HG03175 (cell line): ENCODE measurements around the gene KRTAP5-5.
"Not testable (repeated sequence)": the region's sequence is repeated elsewhere in the genome, so short reads cannot be mapped to it uniquely, and the experiment has no call there.

ENCODE experiments used
- ATAC-seq: cut with Tn5 transposase; IDR thresholded peaks from one replicate; pipeline ENCODE4 v1.9.1; 2021; ENCODE audit warnings: mild to moderate bottlenecking, moderate library complexity; ENCODE audit not compliant: unreplicated experiment

Gene KRTAP5-5

GRCh38 chr11:1654388-1655167, 25.0 kb downstream of the KRTAP5-5 start:
- ATAC-seq: no peak

GRCh38 chr11:1655168-1656060, 25.8 kb downstream of the KRTAP5-5 start:
- no peak for ATAC-seq

GRCh38 chr11:1656061-1656441, 26.5 kb downstream of the KRTAP5-5 start:
- no peak for ATAC-seq

- no peak for ATAC-seq
Measured at GRCh38 chr11:1656670-1657069, 27.1 kb downstream of the KRTAP5-5 start.

- ATAC-seq: no peak
Measured at GRCh38 chr11:1659506-1659905, 29.9 kb downstream of the KRTAP5-5 start.

GRCh38 chr11:1660111-1660867, 30.7 kb downstream of the KRTAP5-5 start:
- no peak for ATAC-seq

GRCh38 chr11:1661454-1662269, 32.1 kb downstream of the KRTAP5-5 start:
- not testable (repeated sequence) for ATAC-seq

- not testable (repeated sequence) for ATAC-seq
Measured at GRCh38 chr11:1662699-1663283, 33.2 kb downstream of the KRTAP5-5 start.

- ATAC-seq: no peak
Measured at GRCh38 chr11:1665313-1665712, 35.7 kb downstream of the KRTAP5-5 start.

GRCh38 chr11:1667121-1667850, 37.7 kb downstream of the KRTAP5-5 start:
- ATAC-seq: no peak

GRCh38 chr11:1667906-1668305, 38.3 kb downstream of the KRTAP5-5 start:
- ATAC-seq: no peak

GRCh38 chr11:1668911-1669473, 39.4 kb downstream of the KRTAP5-5 start:
- ATAC-seq: no peak

GRCh38 chr11:1669546-1670218, 40.1 kb downstream of the KRTAP5-5 start:
- no peak for ATAC-seq

- not testable (repeated sequence) for ATAC-seq
Measured at GRCh38 chr11:1670457-1670856, 40.9 kb downstream of the KRTAP5-5 start.

GRCh38 chr11:1670905-1671371, 41.4 kb downstream of the KRTAP5-5 start:
- ATAC-seq: no peak

GRCh38 chr11:1671658-1672057, 42.1 kb downstream of the KRTAP5-5 start:
- no peak for ATAC-seq

GRCh38 chr11:1672613-1673350, 43.2 kb downstream of the KRTAP5-5 start:
- ATAC-seq: no peak
